ENCODE data around the gene GNAI1.

GNAI1 gene

DNA sequence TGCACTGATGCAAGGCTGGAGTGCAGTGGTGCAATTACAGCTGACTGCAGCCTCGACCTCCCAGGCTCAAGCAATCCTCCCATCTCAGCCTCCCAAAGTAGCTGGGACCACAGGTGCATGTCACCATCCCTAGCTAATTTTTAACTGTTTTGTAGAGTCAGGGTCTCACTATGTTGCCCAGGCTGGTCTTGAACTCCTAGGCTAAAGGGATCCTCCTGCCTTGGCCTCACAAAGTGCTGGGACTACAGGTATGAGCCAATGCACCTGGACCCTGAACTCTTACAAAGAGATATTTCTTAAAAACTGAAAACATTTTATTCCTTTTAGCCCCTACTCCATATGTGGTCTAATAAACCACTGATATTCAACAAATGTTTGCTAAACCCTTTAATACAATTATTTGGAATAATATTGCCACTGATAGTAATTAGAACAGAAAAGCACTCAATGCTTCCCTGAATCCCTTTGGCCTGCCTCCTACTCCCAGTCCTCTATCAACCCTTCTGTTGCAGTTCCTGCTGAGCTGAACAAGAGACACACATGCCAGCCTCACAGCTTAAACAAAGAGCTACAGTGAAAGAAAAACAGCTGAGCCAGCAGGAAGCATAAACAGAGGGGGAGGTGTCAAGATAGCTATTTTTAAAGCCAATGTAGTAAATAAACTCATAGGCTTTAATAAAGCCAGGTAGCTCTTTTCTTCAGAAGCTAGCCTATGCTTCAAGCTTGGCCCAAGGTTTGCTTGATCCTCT is 7.0 kb upstream of the GNAI1 start:
- Histone ChIP-seq H3K36me3 (ENCODE audit: control insufficient read depth, insufficient read depth, low read length) (no peaks in the 10 kb centered on the region), H3K4me3 (replicated peaks; ENCODE audit: low read depth, low read length) (no peak overlapping the region), H3K27me3 (replicated peaks; ENCODE audit: control insufficient read depth, insufficient read depth, low read length) (no peaks in the 10 kb centered on the region)
- TF ChIP-seq, protein P1, sequence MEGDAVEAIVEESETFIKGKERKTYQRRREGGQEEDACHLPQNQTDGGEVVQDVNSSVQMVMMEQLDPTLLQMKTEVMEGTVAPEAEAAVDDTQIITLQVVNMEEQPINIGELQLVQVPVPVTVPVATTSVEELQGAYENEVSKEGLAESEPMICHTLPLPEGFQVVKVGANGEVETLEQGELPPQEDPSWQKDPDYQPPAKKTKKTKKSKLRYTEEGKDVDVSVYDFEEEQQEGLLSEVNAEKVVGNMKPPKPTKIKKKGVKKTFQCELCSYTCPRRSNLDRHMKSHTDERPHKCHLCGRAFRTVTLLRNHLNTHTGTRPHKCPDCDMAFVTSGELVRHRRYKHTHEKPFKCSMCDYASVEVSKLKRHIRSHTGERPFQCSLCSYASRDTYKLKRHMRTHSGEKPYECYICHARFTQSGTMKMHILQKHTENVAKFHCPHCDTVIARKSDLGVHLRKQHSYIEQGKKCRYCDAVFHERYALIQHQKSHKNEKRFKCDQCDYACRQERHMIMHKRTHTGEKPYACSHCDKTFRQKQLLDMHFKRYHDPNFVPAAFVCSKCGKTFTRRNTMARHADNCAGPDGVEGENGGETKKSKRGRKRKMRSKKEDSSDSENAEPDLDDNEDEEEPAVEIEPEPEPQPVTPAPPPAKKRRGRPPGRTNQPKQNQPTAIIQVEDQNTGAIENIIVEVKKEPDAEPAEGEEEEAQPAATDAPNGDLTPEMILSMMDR (IDR thresholded peaks at IDR 0.05; ENCODE audit: insufficient read depth, low read length, poor library complexity, severe bottlenecking) = no peak
- DNase-seq (ENCODE audit: extremely low read depth, insufficient read length) = no peak

GRCh38 chr7:80128918-80129317 is 5.7 kb upstream of the GNAI1 start:
- Histone ChIP-seq H3K36me3 (ENCODE audit: control insufficient read depth, insufficient read depth, low read length) (no peaks in the 10 kb centered on the region), H3K27me3 (replicated peaks; ENCODE audit: control insufficient read depth, insufficient read depth, low read length) (no peaks in the 10 kb centered on the region), H3K4me3 (replicated peaks; ENCODE audit: low read depth, low read length) (no peak overlapping the region)
- DNase-seq (ENCODE audit: extremely low read depth, insufficient read length) = no peak
- TF ChIP-seq, protein P1 (IDR thresholded peaks at IDR 0.05; ENCODE audit: insufficient read depth, low read length, poor library complexity, severe bottlenecking) = no peak

DNA sequence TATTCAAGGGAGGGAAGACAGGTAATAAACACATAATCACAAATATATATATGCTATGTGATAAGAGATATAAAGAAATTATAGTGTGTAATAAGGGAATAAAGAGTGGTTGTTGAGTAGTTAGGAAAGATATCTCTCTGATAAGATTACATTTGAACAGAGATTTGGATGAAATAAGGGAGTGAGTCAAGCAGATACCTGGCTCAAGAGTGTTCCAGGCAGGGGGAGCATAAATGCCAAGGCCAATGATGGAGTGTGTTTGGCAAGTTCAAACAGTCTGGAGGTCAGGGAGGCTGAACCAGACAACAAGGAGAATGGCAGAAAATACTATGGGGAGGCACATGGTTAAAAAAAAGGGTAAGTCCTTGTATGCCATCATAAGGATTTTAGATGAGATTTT is 4.8 kb upstream of the GNAI1 start:
- H3K27me3 ChIP-seq (replicated peaks; ENCODE audit: control insufficient read depth, insufficient read depth, low read length) = no peaks in the 10 kb centered on the region
- H3K36me3 ChIP-seq (ENCODE audit: control insufficient read depth, insufficient read depth, low read length) = no peaks in the 10 kb centered on the region
- H3K4me3 ChIP-seq (replicated peaks; ENCODE audit: low read depth, low read length) = no peak overlapping the region
- no peak for DNase-seq (ENCODE audit: extremely low read depth, insufficient read length)
- TF ChIP-seq, protein P1 (IDR thresholded peaks at IDR 0.05; ENCODE audit: insufficient read depth, low read length, poor library complexity, severe bottlenecking) = no peak

DNA sequence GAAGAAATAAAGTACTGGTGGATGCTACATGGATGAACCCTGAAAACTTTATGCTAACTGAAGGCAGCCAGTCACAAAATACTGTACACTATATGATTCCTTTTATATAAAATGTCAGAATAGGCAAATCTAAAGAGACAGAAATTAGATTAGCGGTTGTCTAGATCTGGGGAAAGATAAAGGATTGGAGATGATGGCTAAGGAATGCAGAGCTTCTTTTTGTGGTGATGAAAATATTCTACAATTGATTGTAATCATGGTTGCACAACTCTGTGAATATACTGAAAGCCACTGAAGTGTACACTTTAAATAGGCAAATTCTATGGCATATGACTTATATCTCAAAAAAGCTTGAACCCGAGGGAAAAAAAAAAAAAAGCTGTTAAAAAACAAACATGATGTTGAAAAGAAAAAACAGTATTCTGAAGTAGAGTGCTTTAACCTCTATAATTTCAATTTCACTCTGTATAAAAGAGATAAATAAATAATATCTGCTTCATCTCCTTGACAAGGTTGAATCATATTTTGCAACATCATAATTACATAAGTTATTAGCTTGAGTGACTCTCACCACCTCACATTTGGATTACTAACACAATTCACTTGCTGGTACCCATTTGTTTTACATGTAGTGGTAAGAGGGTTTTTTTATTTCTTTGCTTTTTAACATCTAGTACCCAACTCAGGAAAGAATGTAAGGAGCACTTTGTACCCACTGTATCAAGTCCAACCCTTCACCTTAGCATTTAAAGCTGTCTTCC is 2.8 kb upstream of the GNAI1 start:
- TF ChIP-seq, protein P1 (IDR thresholded peaks at IDR 0.05; ENCODE audit: insufficient read depth, low read length, poor library complexity, severe bottlenecking) = no peak

DNA sequence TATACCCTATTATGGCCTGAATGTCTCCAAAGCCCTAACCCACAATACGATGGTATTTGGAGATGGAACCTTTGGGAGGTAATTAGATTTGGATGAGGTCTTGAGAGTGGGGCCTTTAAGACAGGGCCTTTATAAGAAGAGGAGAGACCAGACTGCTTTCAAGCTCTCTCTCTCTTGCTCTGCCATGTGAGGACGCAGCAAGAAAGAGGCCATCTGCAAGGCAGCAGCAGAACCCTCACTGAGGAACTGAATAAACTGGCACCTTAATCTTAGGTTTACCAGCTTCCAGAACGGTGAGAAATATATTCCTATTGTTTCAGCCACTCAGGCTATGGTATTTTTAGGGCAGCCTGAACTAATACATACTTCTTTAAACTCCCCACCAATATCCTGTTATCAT is 2.0 kb upstream of the GNAI1 start:
- TF ChIP-seq, protein P1 (IDR thresholded peaks at IDR 0.05; ENCODE audit: insufficient read depth, low read length, poor library complexity, severe bottlenecking) = no peak

More for the DNA sequence above, 2.8 kb upstream of the GNAI1 start:
- H3K4me3 ChIP-seq (replicated peaks; ENCODE audit: low read depth, low read length) = no peak overlapping the region
- no peak for DNase-seq (ENCODE audit: extremely low read depth, insufficient read length)
- no peaks in the 10 kb centered on the region for H3K36me3 ChIP-seq (ENCODE audit: control insufficient read depth, insufficient read depth, low read length)
- H3K27me3 ChIP-seq (replicated peaks; ENCODE audit: control insufficient read depth, insufficient read depth, low read length) = no peaks in the 10 kb centered on the region

More for the DNA sequence above, 2.0 kb upstream of the GNAI1 start:
- Histone ChIP-seq H3K36me3 (ENCODE audit: control insufficient read depth, insufficient read depth, low read length) (no peaks in the 10 kb centered on the region), H3K27me3 (replicated peaks; ENCODE audit: control insufficient read depth, insufficient read depth, low read length) (no peaks in the 10 kb centered on the region), H3K4me3 (replicated peaks; ENCODE audit: low read depth, low read length) (no peak overlapping the region)
- DNase-seq (ENCODE audit: extremely low read depth, insufficient read length) = no peak

Data from GM06990 (cell line).